Limb (tissue), 2 donors: Measurements from ENCODE around the gene PITX1.

Experiments
- DNase-seq, 2 donors: peaks; one replicate each; pipeline ENCODE4 v3.0.0-alpha.2; 2016; ENCODE audit errors: extremely low spot score in 2 of 2

Gene PITX1

GRCh38 chr5:135062216-135063055 is 28.4 kb upstream of the PITX1 start:
- no peak for DNase-seq

GRCh38 chr5:135061001-135061400 is 27.0 kb upstream of the PITX1 start:
- DNase-seq: no peak

- no peak for DNase-seq
Measured at GRCh38 chr5:135060021-135060420, 26.0 kb upstream of the PITX1 start.

- no peak for DNase-seq
Measured at GRCh38 chr5:135059000-135059923, 25.2 kb upstream of the PITX1 start.

- DNase-seq: no peak
Measured at GRCh38 chr5:135058331-135058732, 24.3 kb upstream of the PITX1 start.

- DNase-seq: no peak
Measured at GRCh38 chr5:135057233-135057632, 23.2 kb upstream of the PITX1 start.

- DNase-seq: no peak
Measured at GRCh38 chr5:135056316-135057030, 22.4 kb upstream of the PITX1 start.

GRCh38 chr5:135055396-135055795 is 21.4 kb upstream of the PITX1 start:
- no peak for DNase-seq

GRCh38 chr5:135054546-135054945 is 20.5 kb upstream of the PITX1 start:
- DNase-seq: no peak

GRCh38 chr5:135053989-135054388 is 20.0 kb upstream of the PITX1 start:
- no peak for DNase-seq

GRCh38 chr5:135053278-135053677 is 19.2 kb upstream of the PITX1 start:
- DNase-seq: no peak

GRCh38 chr5:135052511-135053145 is 18.6 kb upstream of the PITX1 start:
- DNase-seq: no peak

- no peak for DNase-seq
Measured at GRCh38 chr5:135051872-135052271, 17.8 kb upstream of the PITX1 start.

- DNase-seq: no peak
Measured at GRCh38 chr5:135051399-135051798, 17.4 kb upstream of the PITX1 start.

GRCh38 chr5:135050244-135050767 is 16.3 kb upstream of the PITX1 start:
- no peak for DNase-seq

GRCh38 chr5:135048930-135049329 is 14.9 kb upstream of the PITX1 start:
- no peak for DNase-seq

GRCh38 chr5:135048286-135048685 is 14.3 kb upstream of the PITX1 start:
- no peak for DNase-seq

- DNase-seq: no peak
Measured at GRCh38 chr5:135047347-135047695, 13.3 kb upstream of the PITX1 start.

- no peak for DNase-seq
Measured at GRCh38 chr5:135046661-135047346, 12.8 kb upstream of the PITX1 start.

GRCh38 chr5:135045488-135045887 is 11.5 kb upstream of the PITX1 start:
- DNase-seq: no peak

GRCh38 chr5:135042595-135042994 is 8.6 kb upstream of the PITX1 start:
- DNase-seq: no peak
